Measurements from ENCODE around the gene HLA-C.

- no peak for TF ChIP-seq CTCF (IDR thresholded peaks at IDR 0.05)
- no peak for TF ChIP-seq POLR2A (IDR thresholded peaks at IDR 0.05)
Observed at GRCh38 chr6:31289788-31290187, 17.9 kb upstream of the HLA-C start.
